Glomerular visceral epithelial cell (primary cell): ENCODE measurements around the gene SPPL2C.
"Not testable (repeated sequence)": the region's sequence is repeated elsewhere in the genome, so short reads cannot be mapped to it uniquely, and the experiment has no call there.

Experiments used
- DNase-seq: peaks from one replicate; pipeline ENCODE4 v3.0.0-alpha.2; 2016; ENCODE audit errors: extremely low spot score

The SPPL2C gene

GRCh38 chr17:45850011-45850410, 5.3 kb downstream of the SPPL2C start:
- no peak for DNase-seq

- no peak for DNase-seq
Measured at GRCh38 chr17:45850468-45850867, 5.8 kb downstream of the SPPL2C start.

GRCh38 chr17:45851022-45851421, 6.3 kb downstream of the SPPL2C start:
- DNase-seq = no peak

- no peak for DNase-seq
Measured at GRCh38 chr17:45851464-45851863, 6.8 kb downstream of the SPPL2C start.

GRCh38 chr17:45851873-45852272, 7.2 kb downstream of the SPPL2C start:
- no peak for DNase-seq

GRCh38 chr17:45852535-45853297, 8.0 kb downstream of the SPPL2C start:
- DNase-seq = peak; percentile 59

GRCh38 chr17:45854209-45854608, 9.5 kb downstream of the SPPL2C start:
- DNase-seq = no peak

- DNase-seq = no peak
Measured at GRCh38 chr17:45855691-45856336, 11.1 kb downstream of the SPPL2C start.

GRCh38 chr17:45857977-45858708, 13.5 kb downstream of the SPPL2C start:
- DNase-seq = peak; percentile 26

- no peak for DNase-seq
Measured at GRCh38 chr17:45861165-45861564, 16.5 kb downstream of the SPPL2C start.

- not testable (repeated sequence) for DNase-seq
Measured at GRCh38 chr17:45862127-45862526, 17.4 kb downstream of the SPPL2C start.

GRCh38 chr17:45863857-45864654, 19.4 kb downstream of the SPPL2C start:
- DNase-seq = no peak

- DNase-seq = no peak
Measured at GRCh38 chr17:45867171-45867570, 22.5 kb downstream of the SPPL2C start.

- DNase-seq = no peak
Measured at GRCh38 chr17:45867702-45868101, 23.0 kb downstream of the SPPL2C start.

GRCh38 chr17:45868276-45868675, 23.6 kb downstream of the SPPL2C start:
- DNase-seq = no peak

GRCh38 chr17:45869676-45870341, 25.1 kb downstream of the SPPL2C start:
- DNase-seq = no peak

- DNase-seq = no peak
Measured at GRCh38 chr17:45870342-45870974, 25.8 kb downstream of the SPPL2C start.

- DNase-seq = no peak
Measured at GRCh38 chr17:45871718-45872117, 27.0 kb downstream of the SPPL2C start.

- DNase-seq = no peak
Measured at GRCh38 chr17:45873728-45874127, 29.0 kb downstream of the SPPL2C start.

- no peak for DNase-seq
Measured at GRCh38 chr17:45874151-45874550, 29.5 kb downstream of the SPPL2C start.

- DNase-seq = no peak
Measured at GRCh38 chr17:45876539-45876938, 31.9 kb downstream of the SPPL2C start.
